ENCODE measurements around the gene CLIC3. TPM values are rescaled to one million over a fixed set of nuclear protein-coding genes. Genes with fewer than 3 reads are reported as not detected.

Gene CLIC3, protein sequence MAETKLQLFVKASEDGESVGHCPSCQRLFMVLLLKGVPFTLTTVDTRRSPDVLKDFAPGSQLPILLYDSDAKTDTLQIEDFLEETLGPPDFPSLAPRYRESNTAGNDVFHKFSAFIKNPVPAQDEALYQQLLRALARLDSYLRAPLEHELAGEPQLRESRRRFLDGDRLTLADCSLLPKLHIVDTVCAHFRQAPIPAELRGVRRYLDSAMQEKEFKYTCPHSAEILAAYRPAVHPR
- not detected for total RNA-seq

DNA sequence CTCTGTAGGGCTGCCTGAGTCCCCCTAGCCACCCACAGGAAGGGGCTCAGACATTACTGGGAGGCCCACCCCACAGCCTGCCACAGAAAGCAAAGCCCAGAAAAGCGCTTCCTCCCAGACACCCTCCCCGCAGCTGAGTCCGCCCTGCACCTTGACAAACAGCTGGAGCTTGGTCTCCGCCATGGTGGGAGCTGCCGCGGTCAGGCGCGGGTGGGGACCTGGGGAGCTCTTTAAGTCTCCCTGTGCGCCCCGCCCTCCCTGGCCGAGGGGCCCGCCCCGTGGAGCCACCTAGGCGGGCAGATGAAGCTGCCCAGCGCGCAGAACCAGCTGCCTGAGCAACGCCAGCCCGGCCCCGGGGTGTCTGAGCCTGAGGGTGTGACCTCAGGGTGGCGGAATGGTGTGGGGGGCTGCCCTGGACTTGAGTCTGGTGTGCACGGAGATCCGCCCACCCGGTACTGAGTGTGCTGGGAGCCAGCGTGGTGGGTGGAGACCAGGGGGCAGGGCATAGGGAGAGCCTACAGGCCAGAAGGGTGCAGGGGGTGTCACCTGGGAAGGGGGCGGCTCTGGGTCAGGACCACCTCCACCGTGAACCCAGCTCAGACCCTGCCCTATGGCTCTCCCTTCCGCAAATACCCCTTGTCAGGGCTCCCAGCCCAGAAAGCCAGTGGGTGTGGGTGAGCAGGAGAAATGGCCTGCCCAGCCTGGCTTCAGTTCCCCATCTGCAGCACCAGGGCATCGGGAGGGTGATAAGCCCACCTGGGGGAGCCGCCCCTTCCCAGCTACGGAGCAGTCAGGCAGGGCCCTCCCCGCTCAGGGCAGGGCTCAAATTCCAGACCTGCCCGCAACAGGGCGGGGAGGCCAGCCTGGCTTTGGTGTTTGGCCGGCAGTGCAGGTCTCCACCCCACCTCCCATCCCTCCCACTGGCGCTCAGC is at the start of gene CLIC3:
Gene CLIC3 (minus strand): TSS at position 208 of the 932 bp plus-strand sequence. CDS start 25 bp downstream, at position 183.

DNA sequence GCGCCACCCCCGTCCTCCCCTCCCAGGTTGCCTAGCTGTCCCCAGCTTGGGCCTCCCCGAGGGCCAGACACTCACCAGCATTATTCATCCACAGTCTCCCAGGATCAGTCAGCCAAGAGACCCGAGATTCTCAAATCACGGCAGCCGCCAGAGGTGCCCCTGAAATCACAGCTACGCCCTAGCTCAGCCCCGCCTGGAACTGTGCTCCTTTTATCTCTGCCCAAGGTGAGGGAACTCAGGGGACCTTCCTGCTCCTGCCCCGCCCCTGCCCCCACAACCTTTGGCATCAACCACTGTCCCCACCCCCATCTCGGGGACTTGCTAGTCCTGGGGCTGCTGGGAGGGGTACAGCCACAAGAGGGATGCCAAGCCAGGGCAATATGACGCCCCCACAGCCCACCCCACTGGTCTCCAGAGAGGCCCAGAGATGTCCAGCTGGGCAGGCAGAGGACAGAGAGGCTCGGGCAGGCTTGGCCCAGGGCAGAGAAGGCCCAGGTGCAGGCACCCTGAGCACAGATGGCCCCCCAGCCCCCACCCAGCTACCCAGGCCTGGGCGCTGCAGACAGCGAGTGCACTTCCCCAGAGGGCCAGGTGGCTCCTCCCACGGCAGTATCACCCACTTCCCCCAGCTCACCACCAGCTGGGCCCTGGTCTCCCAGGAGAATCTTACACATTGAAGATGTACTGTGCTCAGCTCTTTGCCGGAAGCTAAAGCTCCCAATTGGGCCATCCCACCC is 35.7 kb upstream of the CLIC3 start, which contains the start of gene FUT7:
Gene FUT7 (minus strand): TSS at position 185 of the 737 bp plus-strand sequence. CDS start 97 bp downstream, at position 88.

DNA sequence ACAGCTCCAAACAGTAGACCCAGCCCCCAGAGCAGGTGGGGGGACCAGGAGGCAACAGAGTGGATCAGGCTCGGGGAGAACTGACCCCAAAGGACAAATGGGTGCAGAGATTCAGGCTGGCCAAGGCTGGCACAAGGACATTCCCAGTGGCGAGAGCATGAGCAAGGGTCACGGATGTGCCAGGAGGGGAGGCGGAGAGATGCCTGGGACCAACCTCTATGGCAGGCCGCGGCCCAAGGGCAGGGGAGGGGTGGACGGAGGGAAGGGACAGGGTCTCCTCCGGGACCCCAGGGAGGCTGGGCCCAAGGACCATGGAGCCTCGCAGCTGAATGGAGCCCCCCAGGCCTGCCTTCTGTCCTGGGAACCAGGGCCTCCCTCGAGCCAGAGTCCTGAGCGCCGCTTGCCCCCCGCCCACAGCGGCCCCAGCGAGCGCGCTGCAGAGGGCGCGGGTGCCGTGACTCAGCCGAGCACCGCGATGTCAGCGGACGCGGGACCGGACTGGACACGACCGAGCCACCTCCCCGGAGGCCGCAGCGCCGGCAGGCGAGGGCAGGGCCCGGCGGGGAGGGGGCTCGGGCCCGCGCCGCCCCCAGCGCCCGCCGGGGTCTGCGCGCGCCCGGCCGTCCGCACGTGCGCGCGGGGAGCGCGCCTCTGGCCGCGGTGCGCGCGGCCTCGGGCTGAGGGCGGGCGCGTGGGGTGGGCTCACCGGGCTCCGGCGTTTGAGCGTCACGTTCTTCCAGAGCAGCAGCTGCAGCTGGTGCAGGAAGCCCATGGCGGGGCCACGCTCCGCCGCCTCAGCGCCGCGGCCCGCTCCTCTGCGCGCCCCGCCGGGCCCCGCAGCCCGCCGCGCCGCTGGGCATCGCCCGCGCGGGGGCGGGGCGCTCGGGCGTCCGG is 31.2 kb upstream of the CLIC3 start, which contains the start of gene ABCA2:
Gene ABCA2 (minus strand): TSS at position 869 of the 894 bp plus-strand sequence. CDS start 97 bp downstream, at position 772.

DNA sequence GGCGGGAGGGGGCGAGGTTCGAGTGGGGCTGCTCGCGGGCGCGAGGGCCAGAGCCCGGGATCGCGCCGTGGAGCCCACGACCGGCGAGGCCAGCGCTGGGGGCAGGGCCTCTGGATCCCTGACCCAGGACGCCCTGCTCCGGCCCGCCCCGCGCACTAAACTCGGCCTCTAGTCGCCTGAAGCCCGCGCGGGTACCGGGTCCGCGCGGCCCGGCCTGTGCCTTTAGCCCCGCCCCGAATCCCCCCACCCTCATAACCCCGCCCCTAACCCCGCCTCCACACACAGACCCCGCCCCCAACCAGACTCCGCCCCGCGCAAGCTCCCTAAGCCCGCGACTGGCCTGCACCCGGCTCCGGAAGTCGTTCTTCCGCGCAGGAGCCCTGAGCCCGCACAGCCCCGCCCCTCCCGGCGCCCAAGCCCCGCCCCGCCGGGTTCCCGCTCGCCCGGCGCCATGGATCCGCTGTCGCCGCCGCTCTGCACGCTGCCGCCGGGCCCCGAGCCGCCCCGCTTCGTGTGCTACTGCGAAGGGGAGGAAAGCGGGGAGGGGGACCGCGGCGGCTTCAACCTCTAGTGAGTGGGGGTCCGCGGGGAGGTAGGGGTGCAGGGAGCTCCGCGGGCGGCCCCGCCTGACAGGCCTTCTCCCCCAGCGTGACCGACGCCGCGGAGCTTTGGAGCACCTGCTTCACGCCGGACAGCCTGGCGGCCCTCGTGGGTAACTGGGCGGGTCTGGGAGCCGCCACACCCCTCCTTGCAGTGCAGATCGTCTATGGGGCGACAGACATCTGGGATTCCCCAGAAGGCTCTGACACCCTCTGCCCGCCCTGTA is 4.2 kb downstream of the CLIC3 start, which contains the start of gene PAXX:
Gene PAXX (plus strand): TSS at position 430 of the 826 bp plus-strand sequence. CDS start 22 bp downstream, at position 452.

DNA sequence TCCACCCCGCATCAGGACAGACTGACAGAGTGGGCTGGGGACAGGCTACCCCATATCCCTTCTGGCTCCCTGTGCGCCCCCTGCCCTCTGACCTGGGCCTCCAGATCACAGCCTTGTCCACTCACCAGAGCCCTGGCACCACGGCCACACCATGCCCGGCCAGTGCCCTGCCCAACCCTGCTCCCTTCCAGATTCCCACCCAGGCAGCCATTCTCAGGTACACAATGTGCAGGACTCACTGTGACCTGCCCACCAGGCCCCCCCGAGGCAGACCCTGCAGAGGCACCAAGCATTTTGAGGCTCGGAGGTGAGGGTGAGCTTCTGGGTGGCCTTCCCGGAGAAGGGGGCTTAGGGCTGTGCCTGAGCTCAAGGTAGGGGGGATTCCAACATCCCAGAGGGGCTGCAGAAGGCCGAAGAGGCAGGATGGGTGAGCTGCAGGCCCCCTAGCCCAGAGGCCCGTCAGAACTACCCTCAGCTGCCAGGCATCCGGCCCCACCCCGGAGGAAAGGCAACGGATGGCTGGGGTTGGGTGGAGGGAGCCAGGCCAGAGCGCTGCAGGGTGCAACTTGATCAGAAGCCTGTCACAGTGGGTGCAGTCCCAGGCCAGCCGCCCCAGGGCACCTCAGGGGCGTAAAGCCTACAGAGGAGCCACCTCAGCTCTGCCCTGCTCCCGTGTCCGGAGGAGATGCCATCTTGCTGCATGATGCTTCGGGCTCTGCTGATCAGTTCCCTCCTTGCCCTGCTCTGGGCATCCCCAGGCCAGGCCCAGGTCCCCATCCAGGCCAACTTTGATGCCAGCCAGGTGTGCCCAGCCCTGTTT is 13.9 kb downstream of the CLIC3 start, which contains the start of gene LCNL1:
Gene LCNL1 (plus strand): TSS at position 762 of the 820 bp plus-strand sequence. CDS start 594 bp downstream, outside the sequence.

DNA sequence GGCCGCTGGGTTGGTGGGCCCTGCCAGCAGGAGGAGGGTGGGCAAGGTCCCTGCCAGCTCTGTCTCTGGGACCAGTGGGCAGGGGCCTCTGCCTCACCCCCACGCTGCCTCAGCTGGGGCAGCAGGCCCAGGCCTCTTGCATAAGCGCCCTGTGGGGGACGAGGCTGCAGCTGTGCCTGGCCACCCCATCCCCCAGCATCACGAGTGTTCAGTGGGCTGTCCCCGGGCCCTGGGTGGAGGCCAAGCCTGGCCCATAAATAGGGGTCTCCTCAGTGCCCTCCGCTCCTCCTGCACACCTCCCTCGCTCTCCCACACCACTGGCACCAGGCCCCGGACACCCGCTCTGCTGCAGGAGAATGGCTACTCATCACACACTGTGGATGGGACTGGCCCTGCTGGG is 19.1 kb downstream of the CLIC3 start, which contains the start of gene PTGDS:
Gene PTGDS (plus strand): TSS at position 282 of the 400 bp plus-strand sequence. CDS start 75 bp downstream, at position 357.

DNA sequence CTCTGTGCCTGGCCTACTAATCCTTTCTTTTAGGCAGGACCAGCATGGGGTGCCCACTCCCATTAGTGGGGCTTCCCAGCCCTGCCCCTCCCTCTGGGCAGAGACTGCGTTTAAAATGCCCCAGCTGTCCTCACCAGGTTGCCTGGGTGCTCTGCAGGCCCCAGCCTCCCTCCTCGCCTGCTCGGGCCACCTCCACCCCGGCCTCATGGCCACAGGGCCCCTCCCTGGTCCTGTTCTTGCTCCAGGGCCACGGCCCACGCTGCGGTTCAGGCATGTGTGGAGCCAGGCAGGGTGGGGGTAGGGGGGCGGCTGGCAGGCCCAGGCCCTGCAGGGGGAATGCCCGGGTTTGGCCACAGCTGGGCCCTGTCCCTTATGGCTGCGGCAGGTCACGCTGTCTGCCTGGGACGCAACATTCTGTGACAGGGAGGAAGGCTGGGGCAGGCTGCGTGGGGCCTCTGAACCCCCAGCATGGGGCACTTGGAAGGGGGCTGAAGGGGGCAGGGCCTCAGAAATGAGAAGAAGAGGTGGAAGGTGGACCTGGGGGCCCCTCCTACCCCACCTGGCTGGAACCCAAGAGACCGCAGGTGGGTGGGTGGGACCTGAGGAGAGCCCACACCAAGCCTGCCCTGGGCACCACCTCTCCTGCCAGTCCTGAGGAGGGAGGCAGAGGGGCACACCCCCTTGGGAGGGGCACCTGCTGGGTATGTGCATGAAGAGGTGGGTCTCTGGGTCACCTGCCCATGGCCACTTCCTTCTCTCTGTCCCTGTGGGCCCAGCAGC is 44.6 kb downstream of the CLIC3 start, which contains the start of gene LCN12:
Gene LCN12 (plus strand): TSS at position 733 of the 780 bp plus-strand sequence. CDS start 55 bp downstream, outside the sequence.

Other genes starting within 250 kb of the CLIC3 start
- gene LCN6, start 248.0 kb downstream of the CLIC3 start, total RNA-seq, result not detected
- not detected for gene LCN8, start 238.3 kb downstream of the CLIC3 start, total RNA-seq
- not detected for gene LCN15, start 232.1 kb downstream of the CLIC3 start, total RNA-seq
- gene TMEM141, start 205.2 kb downstream of the CLIC3 start, total RNA-seq, result 27.7 TPM
- gene CCDC183, start 200.2 kb downstream of the CLIC3 start, total RNA-seq, result 2.5 TPM
- gene RABL6, start 188.6 kb downstream of the CLIC3 start, total RNA-seq, result 35.8 TPM
- 2.8 TPM for gene AJM1, start 154.1 kb downstream of the CLIC3 start, total RNA-seq
- gene PHPT1, start 147.2 kb downstream of the CLIC3 start, total RNA-seq, result 99.7 TPM
- gene MAMDC4, start 144.2 kb downstream of the CLIC3 start, total RNA-seq, result 2.8 TPM
- 124 TPM for gene EDF1, start 130.3 kb downstream of the CLIC3 start, total RNA-seq
- 10.1 TPM for gene TRAF2, start 110.1 kb downstream of the CLIC3 start, total RNA-seq
- 63.9 TPM for gene FBXW5, start 51.8 kb downstream of the CLIC3 start, total RNA-seq
- gene C8G, start 51.3 kb downstream of the CLIC3 start, total RNA-seq, result not detected
- gene LCN12, start 44.3 kb downstream of the CLIC3 start, total RNA-seq, result 0.46 TPM
- 93.2 TPM for gene PTGDS, start 19.1 kb downstream of the CLIC3 start, total RNA-seq
- 1.2 TPM for gene LCNL1, start 13.6 kb downstream of the CLIC3 start, total RNA-seq
- 14.1 TPM for gene PAXX, start 4.1 kb downstream of the CLIC3 start, total RNA-seq
- 36.4 TPM for gene ABCA2, start 31.7 kb upstream of the CLIC3 start, total RNA-seq
- gene FUT7, start 35.5 kb upstream of the CLIC3 start, total RNA-seq, result not detected
- 23.1 TPM for gene NPDC1, start 49.6 kb upstream of the CLIC3 start, total RNA-seq
- 3.2 TPM for gene ENTPD2, start 57.5 kb upstream of the CLIC3 start, total RNA-seq
- gene SAPCD2, start 74.0 kb upstream of the CLIC3 start, total RNA-seq, result 4.2 TPM
- 0.69 TPM for gene UAP1L1, start 80.9 kb upstream of the CLIC3 start, total RNA-seq
- gene MAN1B1, start 90.4 kb upstream of the CLIC3 start, total RNA-seq, result 44.8 TPM
- gene DPP7, start 118.2 kb upstream of the CLIC3 start, total RNA-seq, result 38.8 TPM
- gene GRIN1, start 142.6 kb upstream of the CLIC3 start, total RNA-seq, result 69.0 TPM
- not detected for gene LRRC26, start 173.5 kb upstream of the CLIC3 start, total RNA-seq
- gene TMEM210, start 175.5 kb upstream of the CLIC3 start, total RNA-seq, result not detected
- gene ANAPC2, start 192.0 kb upstream of the CLIC3 start, total RNA-seq, result 24.0 TPM
- 27.5 TPM for gene SSNA1, start 192.1 kb upstream of the CLIC3 start, total RNA-seq
- 7.8 TPM for gene TPRN, start 204.2 kb upstream of the CLIC3 start, total RNA-seq
- gene TMEM203, start 209.1 kb upstream of the CLIC3 start, total RNA-seq, result 38.8 TPM
- 3.9 TPM for gene NDOR1, start 209.1 kb upstream of the CLIC3 start, total RNA-seq
- 1.8 TPM for gene RNF208, start 225.7 kb upstream of the CLIC3 start, total RNA-seq
- gene CYSRT1, start 228.6 kb upstream of the CLIC3 start, total RNA-seq, result 0.92 TPM
- not detected for gene RNF224, start 230.9 kb upstream of the CLIC3 start, total RNA-seq
- gene SLC34A3, start 234.3 kb upstream of the CLIC3 start, total RNA-seq, result not detected
- gene TUBB4B, start 244.7 kb upstream of the CLIC3 start, total RNA-seq, result 213 TPM

Data from diencephalon (tissue), 1 donor.